ENCODE measurements around the gene CCBE1. TPM values are rescaled to one million over a fixed set of nuclear protein-coding genes. Genes with fewer than 3 reads are reported as not detected.
"Not testable (repeated sequence)": the region's sequence is repeated elsewhere in the genome, so short reads cannot be mapped to it uniquely, and the experiment has no call there.

CCBE1 gene
- polyA plus RNA-seq, 4 donors, result 33.2 to 45.3 (median 40.1) TPM

DNA sequence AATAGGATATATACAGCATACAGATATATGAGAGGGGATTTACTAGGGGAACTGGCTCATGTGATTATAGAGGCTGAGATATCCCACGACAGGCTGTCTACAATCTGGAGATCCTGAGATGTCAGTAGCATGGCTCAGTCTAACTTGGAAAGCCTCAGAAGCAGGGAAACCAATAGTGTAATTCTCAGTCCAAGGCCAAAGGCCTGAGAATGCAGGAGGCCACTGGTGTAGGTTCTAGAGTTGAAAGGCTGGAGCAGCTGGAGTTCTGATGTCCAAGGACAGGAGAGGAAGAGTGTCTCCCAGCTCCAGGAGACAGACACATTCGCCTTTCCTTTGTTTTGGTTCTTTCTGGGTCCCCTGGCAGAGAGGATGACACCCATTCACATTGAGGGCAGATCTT, 20.1 kb upstream of the CCBE1 start:
- no peak for DNase-seq (ENCODE audit: low read depth in 4 of 4, low spot score in 2 of 4)

DNA sequence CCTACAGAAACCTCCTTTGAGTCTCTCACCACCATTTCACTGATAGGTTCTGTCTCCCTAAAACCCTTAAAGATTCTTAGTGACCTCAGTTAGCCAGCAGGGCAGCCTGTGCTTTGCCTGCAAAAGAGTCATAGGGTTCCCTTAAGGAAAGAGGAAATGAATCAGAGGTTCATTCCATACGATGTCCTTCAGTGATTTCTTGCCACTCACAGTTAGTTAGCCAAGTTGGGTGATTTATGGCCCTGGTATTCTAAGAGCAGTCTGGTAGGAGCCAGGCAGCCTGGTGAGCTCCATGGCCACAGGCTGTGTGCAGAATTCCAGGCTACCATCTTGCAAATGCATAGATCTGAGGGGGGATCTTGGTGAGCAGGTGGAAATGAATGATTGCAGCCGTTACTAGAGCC, 18.7 kb upstream of the CCBE1 start:
- DNase-seq (ENCODE audit: low read depth in 4 of 4, low spot score in 2 of 4), result no peak

- no peak for DNase-seq (ENCODE audit: low read depth in 4 of 4, low spot score in 2 of 4)
Observed at GRCh38 chr18:59715445-59715844, 18.2 kb upstream of the CCBE1 start.

DNA sequence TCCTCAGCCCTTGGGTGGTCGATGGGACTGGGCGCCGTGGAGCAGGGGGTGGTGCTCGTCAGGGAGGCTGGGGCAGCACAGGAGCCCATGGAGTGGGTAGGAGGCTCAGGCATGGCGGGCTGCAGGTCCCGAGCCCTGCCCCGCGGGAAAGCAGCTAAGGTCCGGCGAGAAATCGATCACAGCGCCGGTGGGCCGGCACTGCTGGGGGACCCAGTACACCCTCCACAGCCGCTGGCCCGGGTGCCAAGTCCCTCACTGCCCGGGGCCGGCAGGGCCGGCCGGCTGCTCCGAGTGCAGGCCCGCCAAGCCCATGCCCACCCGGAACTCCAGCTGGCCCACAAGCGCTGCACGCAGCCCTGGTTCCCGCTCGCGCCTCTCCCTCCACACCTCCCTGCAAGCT, 16.9 kb upstream of the CCBE1 start:
- DNase-seq (ENCODE audit: low read depth in 4 of 4, low spot score in 2 of 4), result not testable (repeated sequence)

- no peak for DNase-seq (ENCODE audit: low read depth in 4 of 4, low spot score in 2 of 4)
Observed at GRCh38 chr18:59712311-59712710, 15.1 kb upstream of the CCBE1 start.

DNA sequence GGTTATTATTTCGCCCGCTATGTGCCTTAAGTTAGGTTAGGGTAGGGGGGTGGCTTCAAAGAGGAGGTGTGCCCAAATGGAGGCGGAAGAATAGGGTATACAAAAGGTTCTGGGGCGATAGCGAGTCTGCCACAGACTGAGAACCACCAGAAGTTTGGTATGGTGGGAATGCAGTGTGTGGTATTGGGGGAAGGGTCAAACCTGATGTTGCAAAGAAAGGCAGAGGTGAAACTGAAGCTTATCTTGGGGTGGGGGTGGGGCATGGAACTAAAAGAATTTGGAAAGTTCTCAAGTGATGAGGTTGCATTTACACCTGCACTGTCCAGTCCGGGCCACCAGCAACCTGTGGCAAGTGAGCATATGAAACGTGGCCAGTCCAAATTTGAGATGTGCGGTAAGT, 11.8 kb upstream of the CCBE1 start:
- DNase-seq (ENCODE audit: low read depth in 4 of 4, low spot score in 2 of 4), result no peak

DNA sequence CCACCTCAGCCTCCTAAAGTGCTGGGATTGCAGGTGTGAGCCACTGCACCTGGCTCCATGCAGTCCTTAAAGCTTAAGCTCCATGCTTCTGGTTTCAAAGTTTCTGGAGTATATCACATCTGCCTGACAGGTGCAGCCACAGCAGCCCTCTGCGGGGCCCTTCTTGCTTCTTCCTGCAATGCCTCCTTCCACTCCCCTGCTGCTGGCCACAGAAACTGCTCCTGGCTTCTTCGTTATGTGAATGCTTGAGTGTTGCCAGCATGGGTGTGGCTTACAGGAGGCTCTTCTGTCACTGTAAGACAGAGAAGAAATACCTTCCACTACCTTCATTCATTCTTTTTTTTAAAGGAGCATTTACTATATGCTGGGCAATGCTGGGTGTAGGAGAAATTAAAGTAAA, 10.1 kb upstream of the CCBE1 start:
- no peak for DNase-seq (ENCODE audit: low read depth in 4 of 4, low spot score in 2 of 4)

DNA sequence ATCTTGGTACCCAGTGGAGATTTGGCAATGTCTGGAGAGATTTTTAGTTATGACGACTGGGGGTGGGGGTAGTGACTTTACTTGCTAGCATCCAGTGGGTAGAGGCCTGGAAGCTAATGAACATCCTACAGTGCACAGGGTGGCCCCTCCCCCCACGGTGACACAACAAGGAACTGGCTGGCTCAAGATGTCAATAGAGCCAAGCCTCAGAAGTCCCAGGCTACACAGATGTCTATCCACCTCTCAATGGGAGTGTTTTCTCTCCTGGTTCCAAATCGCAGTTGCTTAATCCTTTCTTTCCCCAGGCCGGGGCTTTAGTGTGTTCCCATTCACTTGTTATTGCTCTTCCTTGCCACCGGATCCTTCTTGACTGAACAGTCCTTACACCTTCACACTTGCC, 9.3 kb upstream of the CCBE1 start:
- no peak for DNase-seq (ENCODE audit: low read depth in 4 of 4, low spot score in 2 of 4)

DNA sequence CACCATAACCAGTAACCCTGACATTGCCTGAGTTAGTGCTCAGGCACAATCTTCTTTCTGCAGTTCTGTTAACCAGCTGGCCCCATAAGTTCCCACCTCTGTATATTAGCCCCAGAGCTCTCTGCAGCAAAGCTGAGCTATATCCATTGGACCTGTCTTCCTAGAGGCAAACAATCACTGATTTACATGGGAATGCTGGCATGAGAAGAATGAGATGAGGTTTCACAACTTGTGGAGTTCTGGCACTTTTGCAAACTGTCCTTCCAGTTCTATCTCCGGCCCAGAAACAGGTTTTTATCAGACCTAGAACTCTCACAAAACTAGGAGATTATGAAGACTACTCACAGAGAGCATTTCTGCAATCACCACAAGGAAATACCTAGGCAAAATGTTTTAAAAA, 7.9 kb upstream of the CCBE1 start:
- no peak for DNase-seq (ENCODE audit: low read depth in 4 of 4, low spot score in 2 of 4)

DNA sequence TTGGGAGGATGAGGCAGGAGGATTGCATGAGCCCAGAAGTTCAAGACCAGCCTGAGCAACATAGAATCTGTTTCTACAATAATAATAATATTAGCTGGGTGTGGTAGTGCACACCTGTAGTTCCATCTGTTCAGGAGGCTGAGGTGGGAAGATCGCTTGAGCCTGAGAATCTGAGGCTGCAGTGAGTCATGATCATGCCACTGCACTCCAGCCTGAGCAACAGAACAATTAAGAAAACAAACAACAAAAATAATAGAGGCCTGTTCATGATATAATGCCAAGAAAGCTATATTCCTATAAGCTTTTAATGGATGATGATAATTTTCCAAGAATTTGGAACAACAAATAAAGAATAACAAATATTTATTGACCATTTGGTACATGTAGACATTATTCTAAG, 6.9 kb upstream of the CCBE1 start:
- no peak for DNase-seq (ENCODE audit: low read depth in 4 of 4, low spot score in 2 of 4)

DNA sequence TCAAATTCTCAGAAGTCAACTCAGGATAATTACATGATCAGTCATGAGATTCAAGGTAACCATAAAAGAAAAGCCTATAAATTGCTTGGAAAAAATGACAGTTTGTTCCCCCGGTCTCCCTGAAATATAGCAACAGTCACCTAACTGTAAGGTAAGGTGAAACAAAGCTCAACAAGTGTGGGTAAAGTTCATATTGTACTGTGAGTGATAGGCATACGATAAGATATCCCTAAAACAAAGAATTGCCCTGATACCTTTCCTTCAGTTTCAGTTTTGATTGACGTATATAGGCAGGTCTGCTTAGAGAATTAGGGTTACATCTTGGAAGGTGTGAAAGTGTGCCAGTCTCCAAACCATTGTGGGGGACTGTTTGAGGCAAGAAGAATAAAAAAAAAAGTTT, 4.0 kb upstream of the CCBE1 start:
- DNase-seq (ENCODE audit: low read depth in 4 of 4, low spot score in 2 of 4), result no peak

- no peak for DNase-seq (ENCODE audit: low read depth in 4 of 4, low spot score in 2 of 4)
Observed at GRCh38 chr18:59700535-59700967, 3.3 kb upstream of the CCBE1 start.

- DNase-seq (ENCODE audit: low read depth in 4 of 4, low spot score in 2 of 4), result no peak
Observed at GRCh38 chr18:59699750-59700534, 2.7 kb upstream of the CCBE1 start.

DNA sequence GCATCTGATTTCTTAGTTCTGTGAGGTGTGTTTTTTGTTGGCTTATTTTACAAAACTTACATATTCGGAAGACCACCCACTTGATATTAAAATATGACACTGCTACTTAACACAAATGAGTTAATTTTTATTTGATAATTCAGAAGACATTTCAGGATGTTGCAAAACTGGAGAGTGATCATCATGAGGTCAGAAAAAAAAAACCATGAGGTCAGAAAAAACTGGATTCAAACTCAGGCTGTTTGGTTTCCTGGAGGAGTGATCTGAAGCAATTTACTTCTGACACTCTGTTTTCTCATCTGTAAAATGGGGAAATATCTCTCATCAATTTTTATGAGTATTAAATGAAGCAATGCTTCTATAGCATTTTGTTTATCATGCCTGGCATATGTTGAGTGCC, 1.8 kb upstream of the CCBE1 start:
- DNase-seq (ENCODE audit: low read depth in 4 of 4, low spot score in 2 of 4), result no peak

DNA sequence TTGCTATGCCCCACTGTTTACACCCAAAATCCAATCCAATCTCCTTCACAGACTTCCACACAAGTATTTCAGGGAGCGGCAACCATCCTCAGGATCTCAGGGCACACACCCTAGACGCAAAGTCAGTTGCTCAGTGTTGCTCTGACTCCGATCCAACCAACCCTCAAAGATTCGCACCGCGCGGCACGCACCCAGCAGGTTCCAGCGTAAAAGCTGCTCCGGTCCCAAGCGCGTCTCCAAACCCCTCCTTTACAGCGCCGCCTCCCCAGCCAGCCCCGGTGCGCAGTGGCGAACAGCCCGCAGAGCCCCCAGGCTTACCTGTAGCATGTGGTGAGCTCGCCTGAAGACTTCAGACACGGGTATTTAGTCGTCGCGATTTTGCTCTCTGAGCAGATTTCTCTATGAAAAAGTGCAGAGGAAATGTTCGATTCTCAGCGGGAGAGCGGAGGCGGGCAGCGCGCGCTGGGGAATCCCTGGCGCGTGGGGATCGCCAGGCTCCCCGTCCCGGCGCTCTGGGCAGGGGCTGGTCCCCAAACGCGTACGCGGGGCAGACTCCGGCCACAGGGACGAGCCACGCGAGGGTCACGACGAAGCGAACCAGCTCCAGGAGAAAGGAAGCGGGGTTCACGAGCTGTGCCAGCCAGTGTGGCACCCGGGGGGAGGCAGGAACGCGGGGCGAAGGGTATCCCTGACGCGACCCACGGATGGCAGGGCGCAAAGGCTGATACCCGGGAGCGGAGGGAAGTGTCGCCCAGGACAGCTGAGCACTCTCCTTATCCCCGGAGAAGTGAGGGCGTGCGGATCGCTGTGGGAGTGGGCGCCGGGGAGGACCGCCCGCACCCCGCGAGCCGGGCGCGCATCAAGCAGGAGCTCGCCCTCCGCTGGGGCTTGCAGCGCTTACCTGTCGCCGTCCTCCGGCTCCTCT, 650 bp downstream of the CCBE1 start:
- no peak for DNase-seq (ENCODE audit: low read depth in 4 of 4, low spot score in 2 of 4)

- DNase-seq (ENCODE audit: low read depth in 4 of 4, low spot score in 2 of 4), result no peak
Observed at GRCh38 chr18:59695551-59695950, 1.7 kb downstream of the CCBE1 start.

GRCh38 chr18:59694824-59695223, 2.4 kb downstream of the CCBE1 start:
- no peak for DNase-seq (ENCODE audit: low read depth in 4 of 4, low spot score in 2 of 4)

DNA sequence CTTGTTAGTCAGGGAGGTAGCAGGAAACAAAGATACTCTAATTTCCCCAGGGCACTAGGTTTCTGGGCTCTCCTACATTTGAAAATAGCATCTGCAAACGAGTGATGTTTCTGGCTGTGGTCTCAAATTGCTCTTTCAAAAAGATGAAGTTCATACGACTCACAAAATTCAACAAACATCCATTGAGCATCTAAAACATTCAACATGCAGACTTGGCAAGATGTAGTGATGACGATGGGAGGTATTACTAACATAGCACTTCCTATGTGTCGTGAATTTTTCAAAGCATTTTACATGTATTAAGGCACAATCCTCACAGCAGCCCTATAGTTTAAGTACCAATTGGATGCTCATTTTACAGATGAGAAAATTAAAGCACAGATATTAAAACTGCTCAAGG, 5.2 kb downstream of the CCBE1 start:
- no peak for DNase-seq (ENCODE audit: low read depth in 4 of 4, low spot score in 2 of 4)

DNA sequence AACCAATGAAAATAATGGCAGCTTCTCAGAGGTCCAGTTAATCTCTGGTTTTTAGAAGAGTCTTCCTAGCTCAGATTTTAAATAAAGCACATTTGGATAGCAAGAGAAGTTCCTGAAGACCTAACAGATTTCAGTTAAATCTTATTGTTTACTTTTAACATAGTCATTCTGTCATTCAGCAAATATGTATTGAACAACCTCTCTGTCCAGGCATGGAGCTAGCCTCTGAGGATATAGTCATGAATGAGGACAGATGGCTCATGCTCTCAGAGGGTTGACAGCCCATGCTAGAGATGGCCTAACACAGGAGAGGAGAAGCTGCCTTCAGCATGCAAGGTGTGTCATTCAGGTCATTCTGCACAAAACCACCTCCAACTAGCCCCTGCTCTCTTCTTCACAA, 6.2 kb downstream of the CCBE1 start:
- DNase-seq (ENCODE audit: low read depth in 4 of 4, low spot score in 2 of 4), result no peak

GRCh38 chr18:59690186-59690982, 6.8 kb downstream of the CCBE1 start:
- no peak for DNase-seq (ENCODE audit: low read depth in 4 of 4, low spot score in 2 of 4)

DNA sequence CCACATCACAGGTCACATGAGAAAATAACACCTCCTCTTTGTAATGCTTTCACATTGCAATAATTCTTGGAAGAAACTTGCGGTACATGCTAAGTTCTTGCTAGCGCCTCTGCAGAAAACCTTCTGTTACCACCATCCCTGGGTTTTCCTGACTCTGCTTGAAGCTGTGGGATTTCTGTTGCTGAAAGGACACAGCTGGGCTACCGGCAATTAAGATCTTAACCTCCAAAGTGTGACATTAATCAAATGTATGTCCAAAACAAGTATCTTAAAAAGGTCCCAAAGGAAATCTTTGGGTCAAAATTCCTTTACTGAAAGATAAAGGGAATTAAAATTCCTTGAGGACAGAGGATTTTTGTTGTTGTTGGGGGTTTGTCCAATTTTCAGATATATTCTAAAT, 7.5 kb downstream of the CCBE1 start:
- DNase-seq (ENCODE audit: low read depth in 4 of 4, low spot score in 2 of 4), result no peak

All from left renal cortex interstitium (tissue), 4 donors.